Fibroblast of mammary gland (primary cell): ENCODE measurements around the gene KREMEN2.
A peak's percentile ranks its signal among the peaks of the same experiment; 100 is the strongest.

Experiments
- DNase-seq: peaks from one replicate; pipeline ENCODE4 v3.0.0-alpha.2; 2010; ENCODE audit warnings: low read depth
- H3K4me3 ChIP-seq: 2 replicates; pipeline ENCODE4 v1.5.1; 2011; ENCODE audit warnings: low read depth, mild to moderate bottlenecking, low read length, moderate library complexity; ENCODE audit not compliant: control insufficient read depth
- TF ChIP-seq, protein P1 (sequence below): conservative IDR thresholded peaks from 2 replicates; pipeline ENCODE4 v1.5.1; 2011; ENCODE audit warnings: low read depth, low read length, inconsistent platforms; ENCODE audit not compliant: control insufficient read depth, insufficient read depth

The KREMEN2 gene

DNA sequence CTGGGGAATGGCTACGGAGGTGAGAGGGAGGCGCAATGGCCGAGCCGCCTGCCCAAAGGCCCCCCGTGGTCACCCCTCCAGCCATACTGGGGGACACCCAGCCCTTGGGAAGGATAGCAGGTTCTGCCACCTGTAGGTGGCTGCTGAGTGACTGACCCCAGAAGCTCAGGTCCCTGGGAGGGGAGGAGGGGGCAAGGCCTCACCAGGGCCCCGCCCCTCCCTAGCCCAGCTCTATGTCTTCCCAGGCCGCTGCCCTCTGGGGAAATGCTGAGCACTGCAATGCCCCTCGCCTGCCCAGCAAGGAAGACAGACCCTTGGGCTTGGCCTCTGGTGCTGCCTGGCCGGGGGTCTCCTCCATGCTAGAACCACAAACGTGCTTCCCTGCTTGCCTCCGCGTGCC, 37.2 kb downstream of the KREMEN2 start:
- no peak for DNase-seq
- TF ChIP-seq, protein P1, sequence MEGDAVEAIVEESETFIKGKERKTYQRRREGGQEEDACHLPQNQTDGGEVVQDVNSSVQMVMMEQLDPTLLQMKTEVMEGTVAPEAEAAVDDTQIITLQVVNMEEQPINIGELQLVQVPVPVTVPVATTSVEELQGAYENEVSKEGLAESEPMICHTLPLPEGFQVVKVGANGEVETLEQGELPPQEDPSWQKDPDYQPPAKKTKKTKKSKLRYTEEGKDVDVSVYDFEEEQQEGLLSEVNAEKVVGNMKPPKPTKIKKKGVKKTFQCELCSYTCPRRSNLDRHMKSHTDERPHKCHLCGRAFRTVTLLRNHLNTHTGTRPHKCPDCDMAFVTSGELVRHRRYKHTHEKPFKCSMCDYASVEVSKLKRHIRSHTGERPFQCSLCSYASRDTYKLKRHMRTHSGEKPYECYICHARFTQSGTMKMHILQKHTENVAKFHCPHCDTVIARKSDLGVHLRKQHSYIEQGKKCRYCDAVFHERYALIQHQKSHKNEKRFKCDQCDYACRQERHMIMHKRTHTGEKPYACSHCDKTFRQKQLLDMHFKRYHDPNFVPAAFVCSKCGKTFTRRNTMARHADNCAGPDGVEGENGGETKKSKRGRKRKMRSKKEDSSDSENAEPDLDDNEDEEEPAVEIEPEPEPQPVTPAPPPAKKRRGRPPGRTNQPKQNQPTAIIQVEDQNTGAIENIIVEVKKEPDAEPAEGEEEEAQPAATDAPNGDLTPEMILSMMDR, result no peak
- H3K4me3 ChIP-seq, result no peak overlapping the region

DNA sequence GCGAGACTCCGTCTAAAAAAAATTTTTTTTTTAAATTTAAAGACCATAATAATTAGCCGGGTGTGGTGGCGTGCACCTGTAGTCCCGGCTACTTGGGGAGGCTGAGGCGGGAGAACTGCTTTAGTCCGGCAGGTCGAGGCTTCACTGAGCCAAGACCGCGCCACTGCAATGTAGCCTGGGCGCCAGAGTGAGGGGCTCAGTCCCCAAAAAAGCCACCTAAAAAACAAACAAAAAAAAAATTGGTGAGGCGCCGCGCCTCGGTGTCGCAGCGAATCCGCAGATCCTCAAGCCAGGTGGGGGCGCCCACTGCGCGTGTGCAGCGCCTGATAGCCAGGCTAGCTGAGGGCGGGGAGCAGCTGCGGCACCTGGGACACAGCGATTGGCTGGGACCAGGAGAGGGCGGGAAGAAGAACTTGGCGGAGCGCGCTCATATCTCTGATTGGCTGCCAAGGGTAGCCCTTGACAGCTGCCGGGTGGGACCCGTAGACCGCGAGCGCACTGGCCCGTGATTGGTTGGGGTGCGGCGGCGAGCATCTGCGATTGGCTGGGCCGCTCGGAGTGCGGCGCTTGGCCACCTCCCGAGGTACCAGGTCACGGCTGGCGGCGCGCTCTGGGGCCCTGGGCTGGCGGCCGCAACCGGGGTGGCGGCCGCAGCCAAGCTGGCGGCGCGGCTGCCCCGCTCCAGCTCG, 39.7 kb downstream of the KREMEN2 start:
- H3K4me3 ChIP-seq, result no peak overlapping the region
- TF ChIP-seq, protein P1, result peak; percentile 19
- peak; percentile 97 for DNase-seq

DNA sequence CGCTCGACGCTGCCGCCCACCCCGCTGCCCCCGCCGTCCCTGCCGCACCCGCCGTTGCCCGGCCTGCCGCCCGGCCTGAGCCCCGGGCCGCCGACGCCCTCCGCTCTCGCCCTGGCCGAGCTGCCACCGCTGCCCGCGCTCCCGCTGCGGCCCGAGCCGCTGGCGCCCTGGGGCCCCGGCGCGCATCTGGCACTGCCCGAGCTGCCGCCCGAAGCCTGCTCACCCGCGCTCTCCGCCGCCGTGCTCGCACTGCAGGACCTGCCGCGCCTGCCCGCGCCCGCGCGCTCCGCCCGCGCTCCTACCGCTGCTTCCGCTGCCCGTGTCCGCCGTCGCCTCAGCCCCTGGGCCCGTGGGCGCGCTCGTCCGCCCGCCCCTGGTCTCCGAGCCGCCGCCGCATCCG, 40.2 kb downstream of the KREMEN2 start:
- TF ChIP-seq, protein P1, result no peak
- H3K4me3 ChIP-seq, result no peak overlapping the region
- DNase-seq, result no peak

DNA sequence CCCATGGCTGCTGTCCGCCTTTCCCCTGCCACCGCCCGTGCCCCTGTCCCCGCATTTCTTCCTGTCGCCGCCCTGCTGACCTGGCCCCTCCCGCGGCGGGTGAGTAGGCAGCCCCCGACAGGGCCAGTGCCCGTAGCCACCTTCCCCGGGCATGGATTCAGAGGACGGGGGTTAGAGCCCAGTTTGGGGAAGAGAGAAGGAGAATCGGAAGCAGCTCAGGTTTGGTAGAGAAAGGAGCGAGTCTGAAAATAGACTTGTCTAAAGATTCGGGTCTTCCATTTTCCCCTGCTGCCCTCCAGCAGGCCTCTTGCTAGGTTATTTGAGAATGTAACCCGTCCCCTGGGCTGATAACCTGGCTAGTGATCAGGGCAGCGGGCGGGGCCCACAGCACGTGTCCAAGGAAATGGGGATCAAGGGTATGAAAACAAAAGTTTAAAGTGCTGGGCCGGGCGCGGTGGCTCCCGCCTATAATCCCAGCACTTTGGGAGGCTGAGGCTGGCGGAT, 40.8 kb downstream of the KREMEN2 start:
- TF ChIP-seq, protein P1, result no peak
- DNase-seq, result no peak
- no peak overlapping the region for H3K4me3 ChIP-seq

DNA sequence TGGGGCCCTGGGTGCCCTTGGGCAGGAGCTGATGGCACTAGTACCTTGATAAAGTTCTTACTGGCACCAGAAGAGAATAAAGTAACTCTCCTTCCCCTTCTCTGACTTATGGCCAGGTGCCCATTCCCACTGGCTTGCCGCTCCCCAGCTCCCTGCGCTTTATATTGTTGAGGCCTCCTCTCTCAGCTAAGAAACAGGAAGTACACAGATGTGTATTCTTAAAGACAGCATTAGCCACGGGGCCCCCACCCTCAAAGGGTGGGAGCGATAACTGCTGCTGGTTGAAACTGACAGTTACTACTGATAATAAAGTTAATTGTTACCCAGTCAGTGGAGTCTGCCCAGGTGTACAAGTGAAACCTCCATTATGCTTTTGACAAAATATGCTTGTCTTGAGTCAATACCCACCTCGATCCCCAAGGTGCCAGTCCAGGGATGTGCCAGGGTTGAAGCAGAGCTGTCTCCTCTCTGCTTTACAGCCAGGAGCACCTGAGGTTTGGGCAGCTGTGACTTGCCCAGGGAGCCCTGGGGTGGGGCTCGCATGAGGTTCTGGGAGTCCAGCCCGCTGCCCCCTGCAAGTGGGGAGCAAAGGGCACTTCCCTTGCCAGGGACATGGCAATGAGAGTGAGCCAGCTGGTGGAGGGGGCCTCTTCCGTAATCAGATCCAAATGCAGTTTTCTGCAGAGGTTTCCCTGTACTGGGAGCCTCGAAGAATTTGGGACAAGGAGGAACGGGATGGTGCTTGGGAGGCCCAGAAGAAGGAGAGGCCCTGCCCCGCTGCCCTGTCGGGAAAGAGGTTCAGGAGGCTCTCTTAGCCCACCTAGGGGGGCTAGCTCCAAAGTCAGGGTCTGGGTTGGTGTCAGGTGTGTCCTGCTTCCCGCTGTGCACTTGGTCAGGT, 43.2 kb downstream of the KREMEN2 start:
- DNase-seq, result no peak
- no peak overlapping the region for H3K4me3 ChIP-seq
- TF ChIP-seq, protein P1, result no peak

DNA sequence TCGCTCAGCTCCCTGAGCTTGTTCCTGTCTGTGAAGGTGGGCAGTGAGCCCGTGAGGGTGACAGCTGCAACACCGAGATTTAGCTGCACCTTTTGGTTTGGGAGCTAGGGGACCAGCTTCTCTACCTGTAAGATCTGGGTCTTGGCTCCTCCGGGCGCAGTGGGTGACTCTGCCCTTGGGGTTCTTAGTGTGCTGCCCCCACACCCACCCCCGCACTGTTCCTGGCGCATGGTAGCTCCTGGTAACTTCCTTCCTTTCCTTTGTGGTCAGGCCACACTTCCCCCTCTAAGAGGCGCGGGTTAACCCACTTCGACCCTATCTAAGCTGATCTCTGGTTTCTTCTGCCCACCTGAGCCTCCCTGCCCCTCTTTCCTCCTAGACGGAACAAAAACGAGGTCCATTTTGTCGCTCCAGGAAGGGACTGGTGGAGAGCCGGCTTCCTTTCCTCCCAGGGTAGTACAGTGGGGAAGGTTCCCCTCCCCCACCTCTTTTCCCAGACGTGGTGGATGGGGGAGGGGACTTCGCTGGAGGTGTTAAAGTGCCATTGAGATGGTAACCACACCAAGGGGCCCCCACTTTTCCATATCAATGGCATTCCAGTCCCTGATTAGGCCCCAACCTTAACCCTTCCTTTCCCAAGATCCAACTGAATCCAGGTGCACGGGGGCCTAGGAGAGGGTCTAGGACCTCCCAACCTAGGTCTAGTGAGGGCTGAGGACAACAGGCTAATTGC, 44.0 kb downstream of the KREMEN2 start:
- TF ChIP-seq, protein P1, result no peak
- no peak for DNase-seq
- no peak overlapping the region for H3K4me3 ChIP-seq
